SKM-1 treated with dmso at 0.1 percent for 144 hours (cell line): ENCODE results near the gene STXBP1.
"Not testable (repeated sequence)": the region's sequence is repeated elsewhere in the genome, so short reads cannot be mapped to it uniquely, and the experiment has no call there.

Source experiments
- DNase-seq: peaks from one replicate; lab custom pipeline; 2025; ENCODE audit not compliant: unreplicated experiment; lab: John Stamatoyannopoulos, UW

STXBP1 gene

GRCh38 chr9:127577194-127577593 lies 34.9 kb upstream of the STXBP1 start:
- not testable (repeated sequence) for DNase-seq

GRCh38 chr9:127578627-127578951 lies 33.5 kb upstream of the STXBP1 start:
- DNase-seq, result no peak

- DNase-seq, result peak; percentile 94
Observed at GRCh38 chr9:127578952-127579853, 32.9 kb upstream of the STXBP1 start.

- DNase-seq, result no peak
Observed at GRCh38 chr9:127580366-127580765, 31.7 kb upstream of the STXBP1 start.

GRCh38 chr9:127580879-127581475 lies 31.1 kb upstream of the STXBP1 start:
- DNase-seq, result no peak

- not testable (repeated sequence) for DNase-seq
Observed at GRCh38 chr9:127584474-127584805, 27.6 kb upstream of the STXBP1 start.

GRCh38 chr9:127585161-127585819 lies 26.8 kb upstream of the STXBP1 start:
- peak; percentile 32 for DNase-seq

- no peak for DNase-seq
Observed at GRCh38 chr9:127586096-127586495, 26.0 kb upstream of the STXBP1 start.

- peak; percentile 58 for DNase-seq
Observed at GRCh38 chr9:127586537-127586936, 25.5 kb upstream of the STXBP1 start.

GRCh38 chr9:127587966-127588365 lies 24.1 kb upstream of the STXBP1 start:
- no peak for DNase-seq

GRCh38 chr9:127588740-127589506 lies 23.2 kb upstream of the STXBP1 start:
- DNase-seq, result no peak

GRCh38 chr9:127589955-127590370 lies 22.1 kb upstream of the STXBP1 start:
- DNase-seq, result no peak

GRCh38 chr9:127595611-127596010 lies 16.5 kb upstream of the STXBP1 start:
- peak; percentile 60 for DNase-seq

- DNase-seq, result no peak
Observed at GRCh38 chr9:127598839-127599549, 13.1 kb upstream of the STXBP1 start.

GRCh38 chr9:127599550-127599891 lies 12.6 kb upstream of the STXBP1 start:
- DNase-seq, result no peak

- DNase-seq, result no peak
Observed at GRCh38 chr9:127603226-127603625, 8.9 kb upstream of the STXBP1 start.

GRCh38 chr9:127606043-127606442 lies 6.0 kb upstream of the STXBP1 start:
- no peak for DNase-seq

GRCh38 chr9:127608104-127608966 lies 3.7 kb upstream of the STXBP1 start:
- peak; percentile 57 for DNase-seq

- no peak for DNase-seq
Observed at GRCh38 chr9:127611603-127611898, 526 bp upstream of the STXBP1 start.

- DNase-seq, result no peak
Observed at GRCh38 chr9:127612939-127613582, 984 bp downstream of the STXBP1 start.
